Adipocyte (in vitro differentiated cells): Measurements from ENCODE around the gene ALDH1L1.

Source experiments
- DNase-seq: peaks from one replicate; pipeline ENCODE4 v3.0.0-alpha.2; 2015; ENCODE audit warnings: low read depth
- H3K27me3 ChIP-seq: replicated peaks from 2 replicates; pipeline ENCODE4 v1.7.0; 2013; ENCODE audit warnings: mild to moderate bottlenecking, low read length, moderate library complexity; ENCODE audit not compliant: control insufficient read depth, insufficient read depth
- H3K36me3 ChIP-seq: 2 replicates; pipeline ENCODE4 v1.7.0; 2013; ENCODE audit warnings: low read length, mild to moderate bottlenecking, moderate library complexity; ENCODE audit not compliant: control insufficient read depth, insufficient read depth, severe bottlenecking
- H3K4me1 ChIP-seq: 2 replicates; pipeline ENCODE4 v1.7.0; 2013; ENCODE audit warnings: mild to moderate bottlenecking, low read length, moderate library complexity; ENCODE audit not compliant: control insufficient read depth, insufficient read depth
- H3K4me3 ChIP-seq: 2 replicates; pipeline ENCODE4 v1.7.0; 2013; ENCODE audit warnings: mild to moderate bottlenecking, low read length, moderate library complexity
- H3K9ac ChIP-seq: 2 replicates; pipeline ENCODE4 v1.7.0; 2013; ENCODE audit warnings: mild to moderate bottlenecking, low read length, moderate library complexity
- H3K9me3 ChIP-seq: 2 replicates; pipeline ENCODE4 v1.7.0; 2013; ENCODE audit warnings: mild to moderate bottlenecking, low read length, moderate library complexity; ENCODE audit not compliant: control insufficient read depth

The ALDH1L1 gene

DNA sequence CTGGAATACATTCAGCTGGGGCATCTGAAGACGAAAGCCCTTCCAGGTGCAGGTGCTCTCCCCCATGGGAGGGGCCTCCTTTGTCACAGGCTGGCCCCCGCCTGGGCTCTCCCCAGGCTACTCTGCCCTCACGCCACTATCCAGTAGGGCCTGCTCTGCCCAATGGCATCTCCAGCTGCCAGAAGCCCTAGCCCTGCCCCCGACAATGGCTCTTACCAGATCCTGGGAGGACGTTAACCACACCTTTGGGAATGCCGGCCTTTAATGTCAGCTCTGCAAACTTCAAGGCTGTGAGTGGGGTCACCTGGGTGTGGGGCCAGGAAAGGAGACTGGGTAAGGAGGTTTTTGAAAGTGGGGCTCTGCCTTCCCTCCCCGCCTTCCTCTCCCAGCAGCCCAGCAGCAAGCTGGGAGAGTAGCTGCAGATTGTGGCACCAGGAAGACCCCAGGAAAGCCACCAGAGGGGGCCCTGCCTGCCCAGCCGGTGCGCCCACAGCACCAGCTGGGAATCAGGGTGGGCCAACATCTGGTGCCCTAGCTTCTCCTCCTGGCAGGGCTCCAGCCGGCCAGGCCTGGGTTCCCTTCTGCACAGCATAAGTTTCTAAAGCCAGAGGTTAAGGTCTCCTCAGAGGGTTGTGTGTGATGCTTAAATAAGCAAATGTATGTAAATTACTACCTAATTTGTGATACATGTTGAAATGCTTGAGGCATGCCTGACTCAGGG lies 56.1 kb downstream of the ALDH1L1 start:
- DNase-seq = no peak
- Histone ChIP-seq H3K4me3 (no peak overlapping the region), H3K27me3 (peaks cover 26% of the 10 kb centered on the region)

DNA sequence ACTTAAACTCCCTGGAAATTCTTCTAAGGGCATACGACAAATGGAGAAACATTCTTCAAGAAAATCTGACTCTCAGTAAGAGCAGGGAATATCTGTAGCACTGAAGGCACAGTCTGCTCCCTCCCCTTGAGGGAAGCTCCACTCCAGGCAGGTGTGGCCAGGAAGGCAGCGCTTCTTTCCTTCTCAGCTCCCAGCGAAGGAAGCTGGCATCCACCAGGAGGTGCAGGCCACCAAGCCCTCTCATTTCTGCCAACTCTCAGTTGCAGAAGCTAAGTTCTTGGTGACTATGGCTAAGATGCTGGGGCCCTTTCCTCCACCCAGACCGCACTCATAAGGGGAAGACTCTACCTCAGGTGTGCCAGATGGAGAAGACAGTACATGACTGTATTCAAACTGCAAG lies 58.8 kb downstream of the ALDH1L1 start:
- DNase-seq = no peak
- H3K4me1 ChIP-seq = no peaks in the 10 kb centered on the region
- H3K36me3 ChIP-seq = peaks cover 32% of the 10 kb centered on the region
- H3K27me3 ChIP-seq = peaks cover 31% of the 10 kb centered on the region
- no peak overlapping the region for H3K4me3 ChIP-seq
- H3K9me3 ChIP-seq = no peaks in the 10 kb centered on the region
- no peak overlapping the region for H3K9ac ChIP-seq

More for the DNA sequence above, 56.1 kb downstream of the ALDH1L1 start:
- Histone ChIP-seq H3K36me3 (peaks cover 29% of the 10 kb centered on the region), H3K4me1 (no peaks in the 10 kb centered on the region), H3K9ac (no peak overlapping the region), H3K9me3 (no peaks in the 10 kb centered on the region)

DNA sequence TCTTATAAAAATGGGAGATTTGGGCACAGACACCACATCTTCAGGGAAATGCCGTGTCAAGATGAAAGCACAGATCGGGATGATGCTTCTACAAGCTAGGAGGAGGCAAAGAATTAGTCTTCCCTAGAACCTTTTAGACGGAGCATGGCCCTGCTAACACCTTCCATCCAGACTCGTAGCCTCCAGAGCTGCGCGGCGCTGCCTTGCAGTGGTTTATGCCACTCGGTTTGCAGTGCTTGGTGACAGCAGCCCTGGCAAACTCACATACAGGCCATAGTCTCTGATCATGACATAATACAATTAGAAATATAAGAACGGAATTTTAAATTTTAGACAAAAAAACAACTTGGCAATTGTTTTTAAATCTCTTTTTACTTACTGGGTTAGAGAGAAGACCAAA lies 59.3 kb downstream of the ALDH1L1 start:
- no peak for DNase-seq
- Histone ChIP-seq H3K9me3 (no peaks in the 10 kb centered on the region), H3K4me3 (no peak overlapping the region), H3K4me1 (no peaks in the 10 kb centered on the region), H3K27me3 (peaks cover 29% of the 10 kb centered on the region), H3K9ac (no peak overlapping the region), H3K36me3 (peaks cover 37% of the 10 kb centered on the region)

DNA sequence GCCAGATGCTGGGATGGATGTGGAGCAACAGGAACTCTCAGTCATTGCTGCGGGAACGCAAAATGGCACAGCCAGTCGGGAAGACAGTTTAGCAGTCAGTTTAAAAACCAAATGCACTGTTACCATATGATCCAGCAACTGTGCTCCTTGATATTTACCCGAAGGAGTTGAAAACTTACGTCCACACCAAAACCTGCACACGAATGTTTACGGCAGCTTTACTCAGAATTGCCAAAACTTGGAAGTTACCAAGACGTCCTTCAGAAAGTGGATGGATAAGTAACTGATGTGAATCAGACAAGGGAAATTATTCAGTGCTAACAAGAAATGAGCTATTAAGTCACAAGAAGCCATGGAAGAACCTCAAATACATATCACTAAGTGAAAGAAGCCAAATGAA lies 60.4 kb downstream of the ALDH1L1 start:
- H3K9ac ChIP-seq = no peak overlapping the region
- no peak for DNase-seq
- peaks cover 41% of the 10 kb centered on the region for H3K36me3 ChIP-seq
- peaks cover 23% of the 10 kb centered on the region for H3K27me3 ChIP-seq
- no peaks in the 10 kb centered on the region for H3K9me3 ChIP-seq
- no peak overlapping the region for H3K4me3 ChIP-seq
- H3K4me1 ChIP-seq = no peaks in the 10 kb centered on the region

DNA sequence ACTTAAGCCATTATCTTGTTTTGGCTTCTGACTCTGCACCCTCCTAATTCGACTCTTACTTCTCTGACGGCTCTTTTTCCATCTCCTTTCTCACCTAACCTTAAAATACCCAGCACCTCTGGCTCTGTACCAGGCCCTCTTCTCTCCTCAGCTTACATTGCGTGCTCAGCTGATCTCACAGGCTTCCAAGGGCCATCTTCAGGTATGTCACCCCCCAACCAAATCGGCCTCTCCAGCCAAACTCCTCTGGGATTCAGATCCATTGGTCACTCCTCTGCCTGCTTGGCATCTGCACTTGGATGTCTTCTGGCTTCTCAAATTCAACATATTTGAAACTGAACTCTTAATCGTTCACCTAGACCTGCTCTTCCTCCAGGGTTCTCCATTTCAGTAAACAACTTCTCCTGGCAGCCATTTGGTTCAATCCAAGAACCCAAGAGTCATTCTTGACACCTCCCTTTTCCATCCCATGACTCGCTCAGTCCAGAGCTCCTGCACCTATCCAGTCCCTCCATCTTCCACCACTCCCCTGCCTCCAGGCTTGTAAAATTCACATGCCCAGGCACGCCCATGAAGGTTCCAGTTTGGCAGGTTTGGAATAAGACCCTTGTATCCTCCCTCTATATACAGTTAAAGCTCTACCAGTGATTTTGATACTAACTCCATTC lies 61.2 kb downstream of the ALDH1L1 start:
- Histone ChIP-seq H3K36me3 (peaks cover 43% of the 10 kb centered on the region), H3K9ac (no peak overlapping the region), H3K27me3 (peaks cover 23% of the 10 kb centered on the region), H3K4me1 (no peaks in the 10 kb centered on the region), H3K4me3 (no peak overlapping the region), H3K9me3 (no peaks in the 10 kb centered on the region)
- DNase-seq = no peak

DNA sequence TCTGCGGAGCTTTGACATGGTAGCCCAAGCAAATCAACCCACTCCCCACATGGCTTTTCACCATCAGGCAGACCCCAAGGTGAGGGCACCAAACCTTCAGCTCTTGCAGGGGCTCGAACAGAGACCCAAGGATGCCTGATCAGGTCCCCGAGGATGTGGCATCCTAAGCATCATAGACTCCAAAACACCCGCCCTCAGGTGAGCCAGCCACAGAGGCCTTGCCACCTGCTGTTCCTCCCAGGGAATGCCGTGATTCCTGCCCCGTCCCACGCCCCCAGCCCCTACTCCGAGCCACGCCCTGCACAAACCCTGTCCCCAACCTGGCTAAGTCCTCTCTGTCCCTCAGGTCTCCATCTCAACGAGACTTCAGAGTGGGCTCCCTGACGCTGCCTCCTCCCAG lies 61.8 kb downstream of the ALDH1L1 start:
- peaks cover 23% of the 10 kb centered on the region for H3K27me3 ChIP-seq
- H3K9me3 ChIP-seq = no peaks in the 10 kb centered on the region
- H3K36me3 ChIP-seq = peaks cover 44% of the 10 kb centered on the region
- H3K4me1 ChIP-seq = no peaks in the 10 kb centered on the region
- no peak overlapping the region for H3K9ac ChIP-seq
- no peak for DNase-seq
- no peak overlapping the region for H3K4me3 ChIP-seq

DNA sequence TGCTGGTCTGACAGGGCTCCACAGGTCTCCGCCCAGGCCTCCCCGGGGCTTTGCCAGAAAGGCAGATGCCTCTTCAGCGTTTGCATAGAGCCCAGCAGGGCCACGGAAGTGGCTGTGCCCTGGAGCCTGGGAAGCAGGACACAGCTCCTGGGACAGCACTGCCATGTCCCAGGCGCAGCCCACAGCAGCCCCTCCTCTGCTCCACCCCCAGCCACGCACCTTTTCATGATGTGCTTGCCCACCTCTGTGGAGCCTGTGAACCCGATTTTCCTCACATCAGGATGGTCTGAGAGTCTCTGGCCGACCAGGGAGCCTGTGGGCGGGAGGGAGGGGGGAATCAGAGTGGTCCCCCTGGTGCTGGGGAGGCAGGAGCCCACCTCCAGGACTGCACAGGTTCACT lies 62.6 kb downstream of the ALDH1L1 start:
- DNase-seq = no peak
- Histone ChIP-seq H3K36me3 (peaks cover 49% of the 10 kb centered on the region), H3K4me1 (no peaks in the 10 kb centered on the region), H3K4me3 (no peak overlapping the region), H3K9ac (no peak overlapping the region), H3K27me3 (peaks cover 23% of the 10 kb centered on the region), H3K9me3 (no peaks in the 10 kb centered on the region)

DNA sequence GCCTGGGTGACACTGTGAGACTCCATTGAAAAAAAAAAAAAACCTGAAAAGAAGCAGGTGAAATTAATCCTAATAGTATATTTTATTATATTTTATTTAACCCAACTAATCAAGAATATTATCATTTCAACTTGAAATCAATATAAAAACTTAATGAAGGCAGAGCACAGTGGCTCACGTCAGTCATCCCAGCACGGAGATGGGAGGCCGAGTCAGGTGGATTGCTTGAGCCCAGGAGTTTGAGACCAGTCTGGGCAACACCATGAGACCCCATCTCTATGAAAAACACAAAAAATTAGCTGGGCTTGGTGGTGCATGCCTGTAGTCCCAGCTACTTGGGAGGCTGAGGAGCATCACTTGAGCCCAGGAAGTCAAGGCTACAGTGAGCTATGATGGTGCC lies 63.2 kb downstream of the ALDH1L1 start:
- Histone ChIP-seq H3K4me3 (no peak overlapping the region), H3K4me1 (no peaks in the 10 kb centered on the region)
- DNase-seq = no peak

DNA sequence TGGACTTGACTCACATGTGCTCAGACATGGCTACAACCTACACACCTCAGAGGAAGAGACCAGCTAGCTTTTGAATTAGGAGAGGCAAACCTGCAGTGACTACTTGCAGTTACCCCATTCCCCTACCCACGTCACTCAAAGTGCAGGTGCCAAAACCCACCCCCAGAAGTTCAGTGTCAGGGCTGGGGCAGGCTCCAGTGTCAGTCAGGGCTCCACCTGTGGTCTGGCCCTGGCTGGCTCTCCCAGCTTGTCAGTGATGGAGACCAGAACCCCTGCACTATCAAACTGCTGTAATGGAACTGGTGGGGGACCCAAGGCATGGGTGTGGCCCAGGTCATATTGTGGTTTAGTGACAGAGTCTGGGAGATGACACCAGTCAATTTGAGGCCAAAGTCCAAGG lies 63.9 kb downstream of the ALDH1L1 start:
- H3K9ac ChIP-seq = no peak overlapping the region
- peaks cover 18% of the 10 kb centered on the region for H3K27me3 ChIP-seq
- H3K36me3 ChIP-seq = peaks cover 52% of the 10 kb centered on the region
- no peak for DNase-seq
- no peaks in the 10 kb centered on the region for H3K9me3 ChIP-seq
- H3K4me3 ChIP-seq = no peak overlapping the region
- H3K4me1 ChIP-seq = no peaks in the 10 kb centered on the region

More for the DNA sequence above, 63.2 kb downstream of the ALDH1L1 start:
- Histone ChIP-seq H3K9ac (no peak overlapping the region), H3K9me3 (no peaks in the 10 kb centered on the region), H3K36me3 (peaks cover 53% of the 10 kb centered on the region), H3K27me3 (peaks cover 23% of the 10 kb centered on the region)

DNA sequence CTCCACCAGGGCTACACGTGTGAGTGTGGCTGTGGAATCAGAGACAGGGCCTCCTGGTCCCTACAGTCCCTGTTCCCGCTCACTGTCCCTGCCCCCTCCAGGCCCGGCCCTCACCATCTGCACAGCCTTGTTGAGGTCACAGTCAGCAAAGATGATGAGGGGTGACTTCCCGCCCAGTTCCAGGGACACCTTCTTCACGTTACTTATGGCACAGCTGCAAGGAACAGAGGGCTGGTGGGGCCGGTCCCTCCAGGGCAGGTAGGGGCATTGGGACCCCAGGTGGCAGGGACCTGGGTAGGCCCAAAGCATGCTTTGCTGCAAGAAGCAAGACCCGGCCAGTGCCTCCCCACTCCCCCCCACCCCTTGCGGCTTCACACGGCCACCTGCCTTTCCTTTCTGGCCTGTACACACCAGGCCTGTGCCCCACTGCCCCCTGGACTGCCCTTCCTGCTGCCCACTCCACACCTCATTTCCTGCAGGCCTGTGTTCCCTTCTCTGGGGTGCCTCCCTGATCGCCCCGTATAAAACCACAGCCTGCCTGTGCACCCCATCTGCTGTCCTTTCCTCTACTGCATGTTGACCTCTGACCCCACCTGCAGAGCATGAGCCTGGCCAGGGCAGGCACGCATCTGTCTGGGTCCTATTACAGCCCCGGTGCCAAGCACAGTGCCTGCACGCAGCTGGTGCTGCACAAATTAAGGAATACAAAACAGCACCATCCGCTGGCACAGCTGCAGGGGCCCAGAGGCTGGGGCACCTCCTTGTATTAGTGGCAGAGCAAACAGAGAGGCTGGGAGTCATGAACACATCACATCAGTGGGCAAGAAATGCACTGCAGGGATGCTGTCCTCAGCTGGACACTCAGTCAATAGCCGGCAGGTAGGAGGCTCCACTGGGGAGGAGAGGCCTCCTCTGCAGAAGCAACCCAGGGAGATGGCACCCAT lies 65.7 kb downstream of the ALDH1L1 start:
- H3K9ac ChIP-seq = no peak overlapping the region
- no peak for DNase-seq
- H3K36me3 ChIP-seq = peaks cover 44% of the 10 kb centered on the region
- H3K9me3 ChIP-seq = no peaks in the 10 kb centered on the region
- H3K27me3 ChIP-seq = peaks cover 12% of the 10 kb centered on the region
- H3K4me3 ChIP-seq = no peak overlapping the region
- H3K4me1 ChIP-seq = no peaks in the 10 kb centered on the region
